ENCODE results near the gene WASL.

WASL gene

GRCh38 chr7:123633553-123633952 lies 115.2 kb downstream of the WASL start:
- TF ChIP-seq EZH2 (IDR thresholded peaks at IDR 0.05; ENCODE audit: borderline replicate concordance, low read length), result no peak
- TF ChIP-seq CTCF (IDR thresholded peaks at IDR 0.05; ENCODE audit: low read length), result no peak
- Histone ChIP-seq H3F3A (ENCODE audit: insufficient read depth, low read length) (no peaks in the 10 kb centered on the region), H4K20me1 (ENCODE audit: insufficient read depth, low read length) (no peaks in the 10 kb centered on the region), H3K4me1 (ENCODE audit: insufficient read depth, low read length, severe bottlenecking) (no peaks in the 10 kb centered on the region), H3K9me3 (ENCODE audit: low read length) (no peaks in the 10 kb centered on the region), H3K79me2 (ENCODE audit: insufficient read depth, low read length) (no peaks in the 10 kb centered on the region), H3K9me2 (ENCODE audit: low read depth, low read length) (no peaks in the 10 kb centered on the region), H3K4me2 (ENCODE audit: low read length) (no peak overlapping the region), H3K36me3 (ENCODE audit: insufficient read depth, low read length) (no peaks in the 10 kb centered on the region), H3K27me3 (ENCODE audit: insufficient read depth, low read length) (no peaks in the 10 kb centered on the region), H3K4me3 (ENCODE audit: low read depth, low read length, poor library complexity, severe bottlenecking) (no peak overlapping the region), H2AFZ (ENCODE audit: low read length) (no peak overlapping the region), H3K9ac (ENCODE audit: low read length) (no peak overlapping the region), H3K27ac (ENCODE audit: low read depth, low read length, poor library complexity, severe bottlenecking) (no peak overlapping the region)

- H3K9me3 ChIP-seq (ENCODE audit: low read length), result no peaks in the 10 kb centered on the region
- H3K9ac ChIP-seq (ENCODE audit: low read length), result no peak overlapping the region
- H3K36me3 ChIP-seq (ENCODE audit: insufficient read depth, low read length), result no peaks in the 10 kb centered on the region
- no peaks in the 10 kb centered on the region for H4K20me1 ChIP-seq (ENCODE audit: insufficient read depth, low read length)
- TF ChIP-seq CTCF (IDR thresholded peaks at IDR 0.05; ENCODE audit: low read length) (no peak), EZH2 (IDR thresholded peaks at IDR 0.05; ENCODE audit: borderline replicate concordance, low read length) (no peak)
- H3K4me2 ChIP-seq (ENCODE audit: low read length), result no peak overlapping the region
- no peaks in the 10 kb centered on the region for H3K79me2 ChIP-seq (ENCODE audit: insufficient read depth, low read length)
- no peaks in the 10 kb centered on the region for H3K4me1 ChIP-seq (ENCODE audit: insufficient read depth, low read length, severe bottlenecking)
- H3K9me2 ChIP-seq (ENCODE audit: low read depth, low read length), result no peaks in the 10 kb centered on the region
- no peaks in the 10 kb centered on the region for H3F3A ChIP-seq (ENCODE audit: insufficient read depth, low read length)
- no peak overlapping the region for H2AFZ ChIP-seq (ENCODE audit: low read length)
- H3K4me3 ChIP-seq (ENCODE audit: low read depth, low read length, poor library complexity, severe bottlenecking), result no peak overlapping the region
- H3K27me3 ChIP-seq (ENCODE audit: insufficient read depth, low read length), result no peaks in the 10 kb centered on the region
- no peak overlapping the region for H3K27ac ChIP-seq (ENCODE audit: low read depth, low read length, poor library complexity, severe bottlenecking)
Observed at GRCh38 chr7:123632808-123633207, 116.0 kb downstream of the WASL start.
